HepG2 (cell line): Measurements from ENCODE around the gene ERICH6. TPM values are rescaled to one million over a fixed set of nuclear protein-coding genes. Genes with fewer than 3 reads are reported as not detected.

Experiments
- CBX1 ChIP-seq: IDR thresholded peaks from one replicate; pipeline ENCODE4 v1.6.1; 2016; ENCODE audit warnings: antibody characterized with exemption, low read depth
- HOMEZ ChIP-seq: IDR thresholded peaks from 2 replicates; pipeline ENCODE4 v1.6.1; 2016; ENCODE audit warnings: low read depth
- JUN ChIP-seq: sonication (generic); formaldehyde crosslinking; IDR thresholded peaks from 2 replicates; pipeline ENCODE4 v1.4.0; 2020; ENCODE audit warnings: mild to moderate bottlenecking, missing genetic modification reagents
- NR2F6 ChIP-seq, 2 experiments: IDR thresholded peaks; 2 replicates each; pipeline ENCODE4 v1.6.1; 2016; ENCODE audit warnings: antibody characterized with exemption in 1 of 2, mild to moderate bottlenecking in 1 of 2
- POLR2A ChIP-seq, 2 experiments: IDR thresholded peaks; 2 replicates each; pipeline ENCODE4 v1.6.1; 2011; ENCODE audit warnings: low read depth in 2 of 2, low read length in 2 of 2, mild to moderate bottlenecking in 1 of 2, moderate library complexity in 1 of 2; ENCODE audit not compliant: insufficient read depth in 1 of 2
- POLR2G ChIP-seq: fragments of 200-400 bp; formaldehyde crosslinking; IDR thresholded peaks from 2 replicates; pipeline ENCODE4 v1.6.1; 2018; ENCODE audit warnings: mild to moderate bottlenecking, low read depth, low read length, moderate library complexity
- RXRB ChIP-seq: IDR thresholded peaks from 2 replicates; pipeline ENCODE4 v1.6.1; 2016; ENCODE audit warnings: borderline replicate concordance, missing genetic modification reagents, missing compliant biosample characterization
- SUZ12 ChIP-seq: fragments of 150-350 bp; IDR thresholded peaks from 2 replicates; pipeline ENCODE4 v1.6.1; 2014; ENCODE audit warnings: low read depth, low read length
- TGIF2 ChIP-seq: IDR thresholded peaks from 2 replicates; pipeline ENCODE4 v1.6.1; 2016; ENCODE audit warnings: control low read depth, missing compliant biosample characterization
- TRIM24 ChIP-seq: sonication (generic); formaldehyde crosslinking; IDR thresholded peaks from 2 replicates; pipeline ENCODE4 v1.8.0; 2022; ENCODE audit warnings: mild to moderate bottlenecking, missing genetic modification reagents
- ZBTB10 ChIP-seq: sonication (generic); formaldehyde crosslinking; IDR thresholded peaks from 2 replicates; pipeline ENCODE4 v1.4.0; 2020; ENCODE audit warnings: missing genetic modification reagents, borderline replicate concordance
- ZNF138 ChIP-seq: sonication (generic); formaldehyde crosslinking; IDR thresholded peaks from 2 replicates; pipeline ENCODE4 v1.5.0; 2020; ENCODE audit warnings: mild to moderate bottlenecking, low read depth, missing genetic modification reagents
- ZNF142 ChIP-seq: sonication (generic); formaldehyde crosslinking; IDR thresholded peaks from 2 replicates; pipeline ENCODE4 v1.4.0; 2020; ENCODE audit warnings: missing genetic modification reagents
- ZNF180 ChIP-seq: sonication (generic); formaldehyde crosslinking; IDR thresholded peaks from 2 replicates; pipeline ENCODE4 v1.4.0; 2020; ENCODE audit warnings: low read depth, missing genetic modification reagents, borderline replicate concordance
- ZNF292 ChIP-seq: sonication (generic); formaldehyde crosslinking; IDR thresholded peaks from 2 replicates; pipeline ENCODE4 v1.8.1; 2022; ENCODE audit warnings: mild to moderate bottlenecking, low read depth, missing genetic modification reagents, borderline replicate concordance
- ZNF337 ChIP-seq: sonication (generic); formaldehyde crosslinking; IDR thresholded peaks from 2 replicates; pipeline ENCODE4 v1.5.1; 2020; ENCODE audit warnings: missing genetic modification reagents, low read depth, mild to moderate bottlenecking, borderline replicate concordance
- ZNF460 ChIP-seq: sonication (generic); formaldehyde crosslinking; IDR thresholded peaks from 2 replicates; pipeline ENCODE4 v1.5.1; 2020; ENCODE audit warnings: missing genetic modification reagents, mild to moderate bottlenecking, borderline replicate concordance
- polyA plus RNA-seq, 8 experiments: library from polyadenylated mRNA; depleted of rRNA in 3 of 8; stranded (reverse) in 7 of 8; unstranded in 1 of 8; fragments of >200 nt; fragmentation: Illumina TruSeq in 4 of 8; extraction: Trizol in 4 of 8; gene quantifications; 2 replicates each; pipeline versions ENCODE4 v1.2.1 to v1.2.3, GENCODE V29; 2011 to 2016; ENCODE audit warnings: low read depth in 4 of 8, missing spikeins in 1 of 8, mixed read lengths in 1 of 8; ENCODE audit not compliant: insufficient read depth in 1 of 8
- total RNA-seq, 5 experiments: library from RNA; depleted of rRNA; stranded (reverse); fragments of >200 nt; fragmentation: Illumina TruSeq; extraction: Trizol; gene quantifications; 2 replicates each; pipeline ENCODE4 v1.2.3, GENCODE V29; 2016; ENCODE audit warnings: low read depth in 1 of 5

Gene ERICH6
- total and polyA plus RNA-seq, 2 of the 13 experiments (the other 11 are each of a cell fraction or from before 2014, with no cell fraction given), result 0.03 TPM; not detected in 1

- TF ChIP-seq ZNF180 (no peak), ZBTB10 (CRISPR knock-in tag) (no peak), ZNF337 (CRISPR knock-in tag) (no peak), POLR2G (peak; percentile 39; the same call in 1 of the 2 replicates), ZNF138 (no peak), RXRB (peak; percentile 96), NR2F6 (IDR thresholded peaks at IDR 0.05) (peak; percentile 95), NR2F6 (CRISPR knock-in tag; IDR thresholded peaks at IDR 0.05) (peak; percentile 93), SUZ12 (no peak), JUN (CRISPR knock-in tag) (peak; percentile 84; the same call in 1 of the 2 replicates), POLR2A (IDR thresholded peaks at IDR 0.05; ENCODE audit: insufficient read depth in 1 of 2, low read depth in 2 of 2, low read length in 2 of 2) (no peak; a peak in 1 of 4 replicates), HOMEZ (CRISPR knock-in tag) (no peak), ZNF460 (CRISPR knock-in tag) (no peak; the same call in 1 of the 2 replicates), CBX1 (no peak), ZNF142 (CRISPR knock-in tag) (no peak), TGIF2 (CRISPR knock-in tag) (peak; percentile 49; the same call in 1 of the 2 replicates), ZNF292 (CRISPR knock-in tag) (no peak), TRIM24 (CRISPR knock-in tag) (peak; percentile 59; the same call in 1 of the 2 replicates)
Observed at GRCh38 chr3:150736903-150737832, 33.4 kb upstream of the ERICH6 start (continued).
